CD4-positive, alpha-beta T cell (primary cell): ENCODE measurements around the gene C15orf62. TPM values are rescaled to one million over a fixed set of nuclear protein-coding genes. Genes with fewer than 3 reads are reported as not detected.

Experiments used
- ATAC-seq: fragments of 200-7000 bp; cut with Tn5 transposase; one replicate; pipeline ENCODE4 v1.10.0; 2022; ENCODE audit warnings: mild to moderate bottlenecking; ENCODE audit not compliant: poor library complexity
- CTCF ChIA-PET: fragments of 350-600 bp; sonication (Branson Sonifier 250); formaldehyde crosslinking; loops from one replicate; lab custom pipeline; 2021; ENCODE audit warnings: antibody characterized with exemption, inconsistent platforms; lab: Charles Lee
- POLR2A ChIA-PET: fragments of 350-600 bp; sonication (Branson Sonifier 250); formaldehyde crosslinking; loops from one replicate; lab custom pipeline; 2021; ENCODE audit warnings: antibody characterized with exemption, inconsistent platforms; lab: Charles Lee
- DNase-seq, 14 experiments: peaks; one replicate each; pipeline ENCODE4 v3.0.0-alpha.2; 2013 to 2020; ENCODE audit warnings: mixed read lengths in 2 of 14
- H3K27ac ChIP-seq, 2 donors: one replicate each; pipeline versions ENCODE4 v1.5.1 to v1.7.0; 2013; ENCODE audit warnings: low read length in 2 of 2, low read depth in 1 of 2, mild to moderate bottlenecking in 1 of 2
- H3K27me3 ChIP-seq, 2 experiments: 1 replicate in 1 of 2; 2 replicates in 1 of 2; pipeline versions ENCODE4 v1.6.1 to v1.7.0; 2013; ENCODE audit warnings: low read length in 2 of 2, control low read depth in 1 of 2, mild to moderate bottlenecking in 1 of 2, moderate library complexity in 1 of 2; ENCODE audit not compliant: insufficient read depth in 2 of 2, control insufficient read depth in 1 of 2
- H3K36me3 ChIP-seq: one replicate; pipeline ENCODE4 v1.6.1; 2013; ENCODE audit warnings: low read length, control low read depth; ENCODE audit not compliant: insufficient read depth
- H3K4me1 ChIP-seq: one replicate; pipeline ENCODE4 v1.6.1; 2013; ENCODE audit warnings: low read length, control low read depth; ENCODE audit not compliant: insufficient read depth
- H3K4me3 ChIP-seq: one replicate; pipeline ENCODE4 v1.5.1; 2013; ENCODE audit warnings: mild to moderate bottlenecking, low read length, moderate library complexity
- H3K9me3 ChIP-seq, 2 experiments: 1 replicate in 1 of 2; 2 replicates in 1 of 2; pipeline versions ENCODE4 v1.6.1 to v1.7.0; 2013; ENCODE audit warnings: low read length in 2 of 2, mild to moderate bottlenecking in 2 of 2, control low read depth in 1 of 2, moderate library complexity in 1 of 2; ENCODE audit not compliant: control insufficient read depth in 1 of 2, insufficient read depth in 1 of 2
- H3K27ac Mint-ChIP-seq: one replicate; pipeline ENCODE4 v1.8.0; 2020; ENCODE audit warnings: mixed read lengths
- H3K27me3 Mint-ChIP-seq: one replicate; pipeline ENCODE4 v1.8.0; 2021; ENCODE audit warnings: mixed read lengths
- H3K36me3 Mint-ChIP-seq: one replicate; pipeline ENCODE4 v1.8.0; 2021; ENCODE audit warnings: low read depth, mixed read lengths
- H3K4me1 Mint-ChIP-seq: one replicate; pipeline ENCODE4 v1.8.0; 2021; ENCODE audit warnings: low read depth, mixed read lengths
- H3K4me3 Mint-ChIP-seq: one replicate; pipeline ENCODE4 v1.8.0; 2020; ENCODE audit warnings: mild to moderate bottlenecking, mixed read lengths
- H3K9me3 Mint-ChIP-seq: one replicate; pipeline ENCODE4 v1.8.0; 2020; ENCODE audit warnings: mixed read lengths
- intact Hi-C, 2 experiments: fragments of 100-400 bp; cut with DNase I in 1 of 2; cut with micrococcal nuclease in 1 of 2; formaldehyde crosslinking; loops; one replicate each; pipeline versions ENCODE4 v1.15.1 to v1.9.0; 2023 to 2025; cut with DNase I, micrococcal nuclease
- total RNA-seq, 174 experiments: library from RNA in 2 of 174; stranded (reverse) in 2 of 174; gene quantifications; one replicate each; pipeline ENCODE4 v1.2.3 and lab custom pipeline; 2021 to 2026
- TF ChIP-seq, protein P1 (sequence below): fragments of 200-600 bp; IDR thresholded peaks from one replicate; pipeline ENCODE4 v1.8.0; 2022; ENCODE audit warnings: antibody characterized with exemption, mild to moderate bottlenecking

C15orf62 gene
- total RNA-seq, 2 experiments from 2014 or later: 0.77 to 0.98 TPM

DNA sequence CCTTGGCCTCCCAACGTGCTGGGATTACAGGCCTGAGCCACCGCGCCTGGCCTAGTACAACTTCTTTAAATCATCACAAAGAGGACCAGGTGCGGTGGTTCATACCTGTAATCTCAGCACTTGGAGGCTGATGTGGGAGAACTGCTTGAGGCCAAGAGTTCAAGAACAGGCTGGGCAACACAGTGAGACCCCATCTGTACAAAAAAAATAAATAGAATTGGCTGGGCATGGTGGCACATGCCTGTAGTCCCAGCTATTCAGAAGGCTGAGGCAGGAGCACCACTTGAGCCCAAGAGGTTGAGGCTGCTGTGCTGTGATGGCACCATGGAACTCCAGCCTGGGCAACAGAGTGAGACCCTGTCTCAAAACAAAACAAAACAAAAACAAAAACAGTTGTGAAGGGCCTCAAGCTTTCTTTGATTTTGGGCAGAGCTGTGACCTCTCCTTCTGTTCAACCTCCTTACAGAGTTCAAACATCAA lies 20.6 kb upstream of the C15orf62 start:
- Histone ChIP-seq H3K9me3 (no peaks in the 10 kb centered on the region), H3K4me3 (no peak overlapping the region), H3K4me1 (peaks cover 28% of the 10 kb centered on the region), H3K27me3 (no peaks in the 10 kb centered on the region), H3K36me3 (peaks cover 57% of the 10 kb centered on the region), H3K27ac (no peak overlapping the region)
- TF ChIP-seq, protein P1, sequence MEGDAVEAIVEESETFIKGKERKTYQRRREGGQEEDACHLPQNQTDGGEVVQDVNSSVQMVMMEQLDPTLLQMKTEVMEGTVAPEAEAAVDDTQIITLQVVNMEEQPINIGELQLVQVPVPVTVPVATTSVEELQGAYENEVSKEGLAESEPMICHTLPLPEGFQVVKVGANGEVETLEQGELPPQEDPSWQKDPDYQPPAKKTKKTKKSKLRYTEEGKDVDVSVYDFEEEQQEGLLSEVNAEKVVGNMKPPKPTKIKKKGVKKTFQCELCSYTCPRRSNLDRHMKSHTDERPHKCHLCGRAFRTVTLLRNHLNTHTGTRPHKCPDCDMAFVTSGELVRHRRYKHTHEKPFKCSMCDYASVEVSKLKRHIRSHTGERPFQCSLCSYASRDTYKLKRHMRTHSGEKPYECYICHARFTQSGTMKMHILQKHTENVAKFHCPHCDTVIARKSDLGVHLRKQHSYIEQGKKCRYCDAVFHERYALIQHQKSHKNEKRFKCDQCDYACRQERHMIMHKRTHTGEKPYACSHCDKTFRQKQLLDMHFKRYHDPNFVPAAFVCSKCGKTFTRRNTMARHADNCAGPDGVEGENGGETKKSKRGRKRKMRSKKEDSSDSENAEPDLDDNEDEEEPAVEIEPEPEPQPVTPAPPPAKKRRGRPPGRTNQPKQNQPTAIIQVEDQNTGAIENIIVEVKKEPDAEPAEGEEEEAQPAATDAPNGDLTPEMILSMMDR: no peak
- Mint-ChIP-seq H3K27me3 (no peaks in the 10 kb centered on the region), H3K27ac (no peak overlapping the region), H3K4me3 (no peak overlapping the region), H3K9me3 (no peaks in the 10 kb centered on the region), H3K36me3 (peaks cover 74% of the 10 kb centered on the region), H3K4me1 (peaks cover 23% of the 10 kb centered on the region)
- POLR2A ChIA-PET: no interaction called here
- DNase-seq: no peak
- CTCF ChIA-PET: interaction anchor here (0.8 kb wide), 1 partner anchor 33 kb away, joined by 4 read pairs; no protein-coding TSS in a partner anchor
- no peak for ATAC-seq
- intact Hi-C loops: loop anchor here (5.0 kb wide), 1 partner anchor 33 kb away; no protein-coding TSS in a partner anchor

- peaks cover 30% of the 10 kb centered on the region for H3K4me1 ChIP-seq
- no peak overlapping the region for H3K4me3 Mint-ChIP-seq
- TF ChIP-seq, protein P1: no peak
- peaks cover 58% of the 10 kb centered on the region for H3K36me3 Mint-ChIP-seq
- no peak overlapping the region for H3K4me3 ChIP-seq
- H3K36me3 ChIP-seq: peaks cover 44% of the 10 kb centered on the region
- ChIA-PET POLR2A (no interaction called here), CTCF (interaction anchor here (1.4 kb wide), 1 partner anchor 31 kb away, joined by 3 read pairs; no protein-coding TSS in a partner anchor)
- intact Hi-C loops: loop anchor here in 1 of 2 experiments (10.0 kb wide), 1 partner anchor 534 kb away; no protein-coding TSS in a partner anchor
- DNase-seq: no peak
- H3K27ac ChIP-seq: no peak overlapping the region
- H3K4me1 Mint-ChIP-seq: peaks cover 30% of the 10 kb centered on the region
- ATAC-seq: no peak
- H3K9me3 Mint-ChIP-seq: no peaks in the 10 kb centered on the region
- no peak overlapping the region for H3K27ac Mint-ChIP-seq
- H3K9me3 ChIP-seq: no peaks in the 10 kb centered on the region
- no peaks in the 10 kb centered on the region for H3K27me3 Mint-ChIP-seq
- H3K27me3 ChIP-seq: no peaks in the 10 kb centered on the region
Observed at GRCh38 chr15:40750885-40751284, 18.9 kb upstream of the C15orf62 start.

DNA sequence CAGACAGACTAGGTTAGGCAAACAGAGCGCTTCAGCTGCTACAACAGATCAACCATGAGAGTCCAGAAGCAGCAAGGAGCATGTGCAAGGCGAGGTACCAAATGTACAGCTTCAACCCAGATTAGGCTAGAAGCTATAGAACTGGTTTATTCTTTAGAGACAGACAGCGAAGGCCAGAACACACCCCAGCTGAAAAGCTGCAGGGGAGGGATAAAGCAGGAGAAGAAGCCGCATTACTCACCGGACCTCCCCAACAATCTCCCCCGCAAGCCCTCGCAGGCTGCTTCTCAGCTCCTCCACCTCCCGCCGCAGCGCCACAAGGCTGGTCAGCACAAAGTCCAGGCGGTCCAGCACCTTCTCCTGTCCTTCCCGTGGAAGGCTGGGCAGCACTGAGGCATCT lies 18.0 kb upstream of the C15orf62 start:
- ATAC-seq (no peak), DNase-seq (no peak)
- TF ChIP-seq, protein P1: no peak
- POLR2A ChIA-PET: no interaction called here
- Histone ChIP-seq H3K36me3 (peaks cover 43% of the 10 kb centered on the region), H3K4me1 (peaks cover 30% of the 10 kb centered on the region), H3K27ac (no peak overlapping the region), H3K27me3 (no peaks in the 10 kb centered on the region), H3K4me3 (no peak overlapping the region), H3K9me3 (no peaks in the 10 kb centered on the region)
- H3K27me3 Mint-ChIP-seq: no peaks in the 10 kb centered on the region
- H3K4me3 Mint-ChIP-seq: peak overlapping the region; percentile 42
- intact Hi-C loops: loop anchor here in 1 of 2 experiments (10.0 kb wide), 1 partner anchor 533 kb away; no protein-coding TSS in a partner anchor
- H3K27ac Mint-ChIP-seq: no peak overlapping the region
- CTCF ChIA-PET: interaction anchor here (1.1 to 1.4 kb wide), 2 partner anchors 30 to 31 kb away, joined by 3 read pairs; no protein-coding TSS in a partner anchor
- H3K36me3 Mint-ChIP-seq: peaks cover 55% of the 10 kb centered on the region
- H3K9me3 Mint-ChIP-seq: no peaks in the 10 kb centered on the region
- peaks cover 30% of the 10 kb centered on the region for H3K4me1 Mint-ChIP-seq
